HG03097 (cell line): Measurements from ENCODE around the gene RBM10.

Source experiments
- ATAC-seq: cut with Tn5 transposase; IDR thresholded peaks from one replicate; pipeline ENCODE4 v1.9.1; 2021; ENCODE audit not compliant: unreplicated experiment, low FRiP score

RBM10 gene

GRCh38 chrX:47194194-47194787 is 49.3 kb downstream of the RBM10 start:
- ATAC-seq, result no peak

- ATAC-seq, result no peak
Measured at GRCh38 chrX:47196098-47196497, 51.1 kb downstream of the RBM10 start.

DNA sequence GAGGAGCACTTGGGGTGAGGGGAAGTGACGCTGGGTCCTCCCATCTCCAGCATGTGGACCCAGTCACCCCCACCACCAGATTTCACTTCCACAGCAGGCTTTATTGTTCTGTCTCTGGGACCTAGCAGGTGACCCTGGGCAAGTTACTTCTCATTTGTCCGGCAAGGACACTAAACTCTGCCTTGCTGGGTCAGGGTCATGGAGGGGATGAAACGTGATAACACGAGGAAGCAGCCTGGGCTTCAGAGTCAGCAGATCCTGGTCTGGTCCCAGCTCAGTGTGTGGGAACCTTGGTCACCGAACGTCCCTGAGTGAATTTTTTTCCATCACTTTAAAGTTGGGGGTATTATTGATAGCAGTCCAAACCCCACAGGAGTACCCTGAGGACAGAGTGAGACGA is 52.5 kb downstream of the RBM10 start:
- ATAC-seq, result no peak

DNA sequence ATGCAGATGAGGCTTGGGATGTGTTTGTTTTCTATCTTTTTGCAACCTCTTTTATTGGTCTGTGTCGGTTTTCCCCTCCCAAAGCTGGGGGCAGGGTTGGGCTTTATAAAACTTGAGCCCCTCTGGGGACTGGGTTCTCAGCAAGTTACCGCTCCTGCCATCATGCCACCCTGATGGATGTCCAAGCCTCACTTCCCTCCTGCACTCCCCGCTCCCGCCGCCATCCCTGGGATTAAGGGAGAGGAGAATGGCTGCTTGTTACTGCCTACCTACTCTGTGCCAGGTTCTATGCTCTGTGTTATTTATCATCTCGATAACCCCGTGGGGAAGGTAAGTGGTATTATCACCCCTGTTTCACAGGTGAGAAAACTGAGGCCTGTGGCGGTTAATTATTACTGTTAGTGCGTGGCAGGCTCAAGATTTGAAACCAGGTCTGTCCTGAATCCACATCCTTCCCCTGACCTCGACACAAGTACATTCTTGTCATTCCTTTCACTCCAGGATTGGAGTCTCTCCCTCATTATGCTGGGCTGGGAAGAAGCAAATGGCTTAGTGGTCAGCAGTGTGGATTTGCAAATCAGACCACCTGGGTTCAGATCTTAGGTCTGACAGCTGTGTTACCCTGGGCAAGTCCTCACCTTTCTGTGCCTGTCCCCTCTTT is 53.1 kb downstream of the RBM10 start:
- ATAC-seq, result no peak

DNA sequence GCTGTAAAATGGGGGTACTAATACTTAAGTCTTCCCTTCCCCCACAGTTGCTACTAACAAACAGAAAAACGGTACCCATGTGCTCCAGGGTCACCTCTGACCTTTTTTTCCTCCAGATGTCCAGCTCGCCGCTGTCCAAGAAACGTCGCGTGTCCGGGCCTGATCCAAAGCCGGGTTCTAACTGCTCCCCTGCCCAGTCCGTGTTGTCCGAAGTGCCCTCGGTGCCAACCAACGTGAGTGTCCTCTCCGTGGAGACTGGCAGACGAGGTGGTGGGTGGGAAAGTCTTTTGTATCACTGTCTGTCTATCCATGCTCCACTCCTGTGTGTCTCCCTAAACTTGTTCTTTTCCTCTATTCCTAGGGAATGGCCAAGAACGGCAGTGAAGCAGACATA is 53.7 kb downstream of the RBM10 start:
- no peak for ATAC-seq

DNA sequence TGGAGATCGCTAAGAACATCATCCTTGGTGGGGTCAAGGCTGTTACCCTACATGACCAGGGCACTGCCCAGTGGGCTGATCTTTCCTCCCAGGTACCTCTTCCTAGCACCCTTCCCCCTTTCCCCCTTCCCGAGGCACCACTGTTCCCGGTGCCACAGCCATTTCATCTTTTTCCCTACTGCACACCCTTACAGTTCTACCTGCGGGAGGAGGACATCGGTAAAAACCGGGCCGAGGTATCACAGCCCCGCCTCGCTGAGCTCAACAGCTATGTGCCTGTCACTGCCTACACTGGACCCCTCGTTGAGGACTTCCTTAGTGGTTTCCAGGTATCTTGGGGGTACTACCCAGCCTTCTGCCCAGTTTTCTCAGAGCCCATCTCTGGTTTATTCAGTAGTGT is 54.3 kb downstream of the RBM10 start:
- ATAC-seq, result no peak

DNA sequence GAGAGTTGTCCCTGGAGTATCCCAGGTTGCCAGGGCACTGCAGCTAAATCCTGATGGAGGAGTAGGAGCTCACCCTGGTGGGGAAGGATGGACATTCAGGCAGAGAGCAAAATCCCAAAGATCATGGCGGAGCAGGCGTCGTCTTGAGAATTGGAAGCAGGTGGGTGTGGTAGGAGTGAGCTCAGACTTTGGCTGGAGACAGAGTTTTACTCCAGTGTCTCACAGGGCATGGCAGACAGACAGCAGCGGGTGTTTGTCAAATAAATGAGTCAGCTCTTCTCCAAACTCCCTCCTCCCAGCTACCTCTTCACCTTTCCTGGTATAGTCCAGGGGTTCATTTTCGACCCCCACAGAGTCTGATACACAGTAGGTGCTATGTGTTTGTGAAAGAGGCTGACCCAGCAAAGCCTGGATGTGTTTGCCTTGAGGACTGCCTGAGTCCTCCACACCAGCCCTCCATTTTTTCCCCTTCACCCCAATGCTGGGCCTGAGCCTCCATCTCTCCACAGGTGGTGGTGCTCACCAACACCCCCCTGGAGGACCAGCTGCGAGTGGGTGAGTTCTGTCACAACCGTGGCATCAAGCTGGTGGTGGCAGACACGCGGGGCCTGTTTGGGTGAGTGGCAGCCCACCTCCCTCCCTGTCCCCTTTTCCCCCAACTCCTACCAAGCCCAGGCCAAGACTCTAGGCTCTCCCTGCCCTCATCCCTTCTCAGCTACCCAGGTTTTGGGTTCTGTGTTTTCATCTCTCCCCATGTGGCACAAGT is 55.5 kb downstream of the RBM10 start:
- no peak for ATAC-seq

DNA sequence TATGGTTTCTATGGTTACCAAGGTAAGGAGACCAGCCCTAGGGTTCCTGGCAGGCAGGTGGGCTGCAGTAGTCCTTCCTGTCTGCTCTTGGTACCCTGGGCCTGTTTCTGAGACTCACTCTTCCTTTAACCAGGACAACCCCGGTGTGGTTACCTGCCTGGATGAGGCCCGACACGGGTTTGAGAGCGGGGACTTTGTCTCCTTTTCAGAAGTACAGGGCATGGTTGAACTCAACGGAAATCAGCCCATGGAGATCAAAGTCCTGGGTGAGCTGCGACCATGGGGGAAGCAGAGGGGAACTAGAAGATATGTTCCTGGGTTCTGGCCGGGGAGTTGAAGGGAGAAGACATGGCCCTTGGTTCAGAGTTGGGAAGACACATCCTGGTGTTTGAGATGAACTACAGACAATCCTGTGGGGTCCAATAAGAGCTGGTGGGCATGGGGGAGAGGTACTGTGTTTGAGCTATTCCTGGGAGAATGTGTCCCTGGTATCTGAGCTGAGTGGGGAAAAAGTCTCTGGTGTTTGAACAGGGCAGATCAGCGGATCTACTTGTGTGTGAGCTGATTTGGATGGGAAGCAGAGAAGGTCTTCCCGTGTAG is 56.4 kb downstream of the RBM10 start:
- no peak for ATAC-seq

DNA sequence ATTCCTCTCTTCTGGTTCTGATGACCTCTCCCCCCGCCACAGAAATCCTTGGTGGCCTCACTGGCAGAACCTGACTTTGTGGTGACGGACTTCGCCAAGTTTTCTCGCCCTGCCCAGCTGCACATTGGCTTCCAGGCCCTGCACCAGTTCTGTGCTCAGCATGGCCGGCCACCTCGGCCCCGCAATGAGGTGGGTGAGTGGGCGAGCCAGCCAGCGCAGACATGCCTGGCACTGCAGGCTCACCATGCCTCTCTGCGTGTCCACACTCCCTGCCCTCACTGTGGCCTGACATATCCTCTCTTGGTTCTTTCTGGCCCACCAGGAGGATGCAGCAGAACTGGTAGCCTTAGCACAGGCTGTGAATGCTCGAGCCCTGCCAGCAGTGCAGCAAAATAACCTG is 57.3 kb downstream of the RBM10 start:
- no peak for ATAC-seq

DNA sequence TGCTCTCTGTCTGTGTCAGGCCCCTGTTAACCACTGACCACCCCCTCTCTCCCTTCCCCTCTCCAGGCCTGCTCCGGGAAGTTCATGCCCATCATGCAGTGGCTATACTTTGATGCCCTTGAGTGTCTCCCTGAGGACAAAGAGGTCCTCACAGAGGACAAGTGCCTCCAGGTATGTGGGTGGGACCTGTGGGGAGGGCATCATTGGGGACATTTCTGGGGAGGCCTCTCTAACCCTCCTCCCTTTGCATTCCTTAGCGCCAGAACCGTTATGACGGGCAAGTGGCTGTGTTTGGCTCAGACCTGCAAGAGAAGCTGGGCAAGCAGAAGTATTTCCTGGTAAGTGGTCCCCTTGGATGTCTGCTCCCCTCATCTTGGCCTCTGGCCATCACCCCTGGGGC is 57.9 kb downstream of the RBM10 start:
- ATAC-seq, result no peak

DNA sequence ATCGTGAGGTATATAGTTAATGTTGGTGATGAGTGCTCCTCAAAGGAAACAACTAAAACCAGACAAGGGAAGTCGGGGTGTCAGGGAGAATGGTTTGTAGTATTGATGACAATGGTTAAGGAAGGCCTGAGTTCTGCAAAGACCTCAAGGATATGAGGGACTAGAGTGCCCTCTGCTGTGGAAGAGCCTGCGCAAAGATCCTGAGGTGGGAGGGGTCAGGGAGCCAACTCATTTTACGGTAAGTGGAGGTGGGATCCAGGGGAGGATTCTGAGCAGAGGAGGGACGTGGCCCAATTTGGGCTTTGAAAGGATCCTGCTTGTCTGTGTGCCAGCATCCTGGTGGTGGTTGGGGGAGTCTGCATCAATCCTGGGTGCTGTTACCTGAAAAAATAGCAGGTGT is 59.9 kb downstream of the RBM10 start:
- ATAC-seq, result no peak

DNA sequence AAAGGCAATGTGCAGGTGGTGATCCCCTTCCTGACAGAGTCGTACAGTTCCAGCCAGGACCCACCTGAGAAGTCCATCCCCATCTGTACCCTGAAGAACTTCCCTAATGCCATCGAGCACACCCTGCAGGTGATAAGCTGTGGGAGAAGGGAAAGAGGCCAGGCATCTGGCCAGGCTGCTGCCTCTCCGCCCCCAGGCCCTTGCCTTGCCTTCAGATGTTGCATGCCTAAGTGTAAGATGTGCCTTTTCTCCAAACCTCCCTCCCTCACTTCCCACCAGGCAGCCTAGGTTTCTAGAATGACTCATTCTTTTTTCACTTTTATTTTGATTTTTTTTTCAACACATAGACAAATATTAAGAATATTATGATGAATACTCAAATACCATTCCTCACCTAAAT is 61.3 kb downstream of the RBM10 start:
- no peak for ATAC-seq

DNA sequence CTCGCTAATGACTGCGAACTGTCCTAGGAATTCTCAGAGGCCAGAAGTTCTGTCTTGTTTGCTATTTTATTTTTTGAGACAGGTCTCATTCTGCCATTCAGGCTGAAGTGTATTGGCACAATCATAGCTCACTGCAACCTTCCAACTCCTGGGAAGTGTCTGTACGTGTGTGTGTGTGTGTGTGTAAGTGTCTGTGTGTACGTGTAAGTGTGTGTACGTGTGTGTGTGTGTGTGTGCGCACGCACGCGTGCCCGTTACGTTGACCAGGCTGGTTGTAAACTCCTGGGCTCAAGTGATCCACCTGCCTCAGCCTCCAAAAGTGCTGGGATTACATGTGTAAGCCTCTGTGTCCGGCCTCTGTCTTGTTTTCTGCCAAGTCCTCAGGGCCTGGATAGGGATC is 63.1 kb downstream of the RBM10 start:
- ATAC-seq, result no peak

DNA sequence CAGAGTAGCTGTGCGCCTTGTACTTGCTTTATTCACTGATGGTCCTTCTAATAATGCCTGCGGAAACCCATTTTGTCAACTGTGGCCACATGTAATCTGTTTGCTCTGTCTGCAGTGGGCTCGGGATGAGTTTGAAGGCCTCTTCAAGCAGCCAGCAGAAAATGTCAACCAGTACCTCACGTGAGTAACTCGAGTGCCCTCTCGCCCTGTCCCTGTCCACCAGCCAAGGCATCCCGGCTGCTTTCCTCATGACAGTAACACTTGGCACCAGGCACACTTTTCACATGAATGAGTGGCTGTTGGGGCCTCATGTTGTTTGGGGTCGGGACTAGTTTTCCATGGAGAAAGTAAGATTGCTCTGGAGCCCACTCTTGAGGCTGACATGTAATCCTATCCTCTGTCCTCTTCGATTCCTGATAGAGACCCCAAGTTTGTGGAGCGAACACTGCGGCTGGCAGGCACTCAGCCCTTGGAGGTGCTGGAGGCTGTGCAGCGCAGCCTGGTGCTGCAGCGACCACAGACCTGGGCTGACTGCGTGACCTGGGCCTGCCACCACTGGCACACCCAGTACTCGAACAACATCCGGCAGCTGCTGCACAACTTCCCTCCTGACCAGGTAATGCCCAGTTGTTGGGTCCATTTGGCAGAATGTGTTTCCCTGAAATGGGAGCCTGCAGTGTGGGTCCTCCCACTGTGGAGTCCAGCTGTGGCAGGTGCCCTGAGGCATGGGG is 64.7 kb downstream of the RBM10 start:
- no peak for ATAC-seq

DNA sequence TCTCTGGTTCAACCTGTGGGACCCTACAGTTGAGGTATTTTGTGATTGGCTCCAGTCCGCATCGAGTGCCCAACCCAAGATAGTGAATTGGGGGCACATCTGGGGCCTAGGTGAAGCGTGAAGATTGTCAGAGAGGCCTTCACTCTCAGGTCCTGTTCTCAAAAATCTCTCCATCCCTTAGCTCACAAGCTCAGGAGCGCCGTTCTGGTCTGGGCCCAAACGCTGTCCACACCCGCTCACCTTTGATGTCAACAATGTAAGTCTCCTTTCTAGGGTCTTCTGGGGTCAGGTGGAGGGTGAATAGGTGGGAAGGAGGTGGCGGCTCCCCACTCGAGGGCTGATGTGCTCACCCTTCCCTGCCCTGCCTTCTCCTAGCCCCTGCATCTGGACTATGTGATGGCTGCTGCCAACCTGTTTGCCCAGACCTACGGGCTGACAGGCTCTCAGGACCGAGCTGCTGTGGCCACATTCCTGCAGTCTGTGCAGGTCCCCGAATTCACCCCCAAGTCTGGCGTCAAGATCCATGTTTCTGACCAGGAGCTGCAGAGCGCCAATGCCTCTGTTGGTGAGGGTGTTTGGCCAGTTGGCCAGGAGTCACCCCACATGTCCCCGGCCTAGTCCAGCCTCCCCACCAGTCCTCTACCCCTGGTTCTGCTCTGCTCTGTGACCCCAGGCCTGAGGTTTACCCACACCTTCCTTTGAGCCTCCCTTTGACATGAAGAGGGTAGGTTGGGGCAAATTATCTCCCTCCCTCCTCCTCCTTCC is 65.8 kb downstream of the RBM10 start:
- no peak for ATAC-seq

DNA sequence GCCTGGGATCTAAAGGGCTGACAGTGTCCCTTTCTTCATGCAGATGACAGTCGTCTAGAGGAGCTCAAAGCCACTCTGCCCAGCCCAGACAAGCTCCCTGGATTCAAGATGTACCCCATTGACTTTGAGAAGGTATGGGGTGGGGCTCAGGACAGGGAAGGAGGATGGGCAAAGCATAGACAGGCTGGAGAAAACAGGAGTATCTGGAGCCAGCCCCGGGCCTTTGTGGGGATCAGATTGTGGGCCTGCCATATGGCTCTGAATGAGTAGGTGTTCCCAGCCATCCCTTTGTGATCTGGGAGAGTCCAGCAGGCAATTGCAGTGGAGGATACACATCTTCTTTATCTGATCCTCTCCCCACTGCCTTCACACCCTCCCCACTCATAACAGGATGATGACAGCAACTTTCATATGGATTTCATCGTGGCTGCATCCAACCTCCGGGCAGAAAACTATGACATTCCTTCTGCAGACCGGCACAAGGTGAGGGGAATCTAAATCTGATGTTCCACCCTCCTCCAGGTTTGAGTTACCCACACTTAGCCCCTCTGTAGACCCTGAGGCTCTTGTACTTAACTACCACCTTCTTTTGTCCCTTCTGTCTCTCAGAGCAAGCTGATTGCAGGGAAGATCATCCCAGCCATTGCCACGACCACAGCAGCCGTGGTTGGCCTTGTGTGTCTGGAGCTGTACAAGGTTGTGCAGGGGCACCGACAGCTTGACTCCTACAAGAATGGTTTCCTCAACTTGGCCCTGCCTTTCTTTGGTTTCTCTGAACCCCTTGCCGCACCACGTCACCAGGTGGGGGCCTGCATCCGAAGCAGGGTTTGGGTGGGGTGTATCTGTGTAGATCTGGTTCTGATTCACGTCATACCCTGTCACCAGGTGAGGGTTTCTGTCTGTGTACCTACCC is 67.6 kb downstream of the RBM10 start:
- ATAC-seq, result no peak

DNA sequence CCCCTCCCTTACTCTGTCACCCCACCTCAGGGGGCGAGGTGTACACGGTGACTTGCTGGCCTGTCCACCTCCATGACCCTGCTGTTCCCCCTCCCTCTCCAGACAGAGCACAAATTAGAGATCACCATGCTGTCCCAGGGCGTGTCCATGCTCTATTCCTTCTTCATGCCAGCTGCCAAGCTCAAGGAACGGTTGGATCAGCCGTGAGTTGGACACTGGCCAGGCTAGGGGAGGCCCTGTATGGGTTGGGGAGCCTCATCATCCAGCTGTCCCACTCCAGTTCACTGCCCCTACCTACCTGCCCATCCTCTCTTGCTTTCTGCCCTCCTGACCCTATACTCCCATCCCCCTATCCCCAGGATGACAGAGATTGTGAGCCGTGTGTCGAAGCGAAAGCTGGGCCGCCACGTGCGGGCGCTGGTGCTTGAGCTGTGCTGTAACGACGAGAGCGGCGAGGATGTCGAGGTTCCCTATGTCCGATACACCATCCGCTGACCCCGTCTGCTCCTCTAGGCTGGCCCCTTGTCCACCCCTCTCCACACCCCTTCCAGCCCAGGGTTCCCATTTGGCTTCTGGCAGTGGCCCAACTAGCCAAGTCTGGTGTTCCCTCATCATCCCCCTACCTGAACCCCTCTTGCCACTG is 69.5 kb downstream of the RBM10 start:
- ATAC-seq, result no peak

GRCh38 chrX:47215291-47215900 is 70.4 kb downstream of the RBM10 start:
- ATAC-seq, result no peak
